B cell (primary cell): ENCODE measurements around the gene TMEM132D. TPM values are rescaled to one million over a fixed set of nuclear protein-coding genes. Genes with fewer than 3 reads are reported as not detected.

Experiments
- ATAC-seq: fragments of 200-7000 bp; cut with Tn5 transposase; one replicate; pipeline ENCODE4 v1.10.0; 2021; ENCODE audit warnings: low read depth, mild to moderate bottlenecking, moderate number of reproducible peaks, moderate library complexity
- CTCF ChIA-PET: fragments of 350-600 bp; sonication (Branson Sonifier 250); formaldehyde crosslinking; loops from one replicate; lab custom pipeline; 2021; ENCODE audit warnings: antibody characterized with exemption, inconsistent platforms; lab: Charles Lee
- POLR2A ChIA-PET: fragments of 350-600 bp; sonication (Branson Sonifier 250); formaldehyde crosslinking; loops from one replicate; lab custom pipeline; 2021; ENCODE audit warnings: antibody characterized with exemption; lab: Charles Lee
- DNase-seq: peaks from one replicate; pipeline ENCODE4 v3.0.0; 2013
- H2AFZ ChIP-seq: 2 replicates; pipeline ENCODE4 v1.6.1; 2012; ENCODE audit warnings: mild to moderate bottlenecking, low read depth, low read length; ENCODE audit not compliant: insufficient read depth, poor library complexity, severe bottlenecking
- H3K27ac ChIP-seq, 2 donors: 1 replicate in 1 of 2; 2 replicates in 1 of 2; pipeline ENCODE4 v1.5.1; 2012 to 2013; ENCODE audit warnings: low read length in 2 of 2, mild to moderate bottlenecking in 2 of 2, moderate library complexity in 1 of 2
- H3K27me3 ChIP-seq, 4 experiments: fragments of 200-600 bp in 1 of 4; sonication (generic) in 1 of 4; replicated peaks in 1 of 4; 1 replicate in 2 of 4; 2 replicates in 2 of 4; pipeline versions ENCODE4 v1.6.1 to v1.7.0; 2013 to 2016; ENCODE audit warnings: low read length in 3 of 4, mild to moderate bottlenecking in 2 of 4, mixed read lengths in 1 of 4, moderate library complexity in 1 of 4; ENCODE audit not compliant: insufficient read depth in 4 of 4, control insufficient read depth in 3 of 4; ENCODE audit errors: control extremely low read depth in 1 of 4
- H3K36me3 ChIP-seq, 2 experiments: replicated peaks in 1 of 2; 1 replicate in 1 of 2; 2 replicates in 1 of 2; pipeline versions ENCODE4 v1.6.1 to v1.7.1; 2013; ENCODE audit warnings: low read length in 1 of 2; ENCODE audit not compliant: insufficient read depth in 2 of 2, control insufficient read depth in 1 of 2; ENCODE audit errors: control extremely low read depth in 1 of 2, extremely low read depth in 1 of 2
- H3K4me1 ChIP-seq, 2 donors: fragments of 200-600 bp in 1 of 2; sonication (generic) in 1 of 2; 1 replicate in 1 of 2; 2 replicates in 1 of 2; pipeline versions ENCODE4 v1.5.1 to v1.6.1; 2013 to 2017; ENCODE audit warnings: low read length in 2 of 2; ENCODE audit not compliant: control insufficient read depth in 2 of 2, insufficient read depth in 2 of 2
- H3K4me2 ChIP-seq: replicated peaks from 2 replicates; pipeline ENCODE3; 2012; ENCODE audit warnings: mild to moderate bottlenecking, low read depth, low read length; ENCODE audit not compliant: poor library complexity, severe bottlenecking
- H3K4me3 ChIP-seq, 5 experiments: fragments of 200-600 bp in 1 of 5; sonication (generic) in 1 of 5; 1 replicate in 3 of 5; 2 replicates in 2 of 5; pipeline versions ENCODE4 v1.5.1 to v1.7.0; 2011 to 2016; ENCODE audit warnings: low read length in 4 of 5, mild to moderate bottlenecking in 4 of 5, low read depth in 2 of 5, control low read depth in 1 of 5, moderate library complexity in 1 of 5; ENCODE audit not compliant: insufficient read depth in 1 of 5; ENCODE audit errors: control extremely low read depth in 1 of 5, extremely low read depth in 1 of 5
- H3K79me2 ChIP-seq: fragments of 200-600 bp; sonication (generic); one replicate; pipeline ENCODE4 v1.6.0; 2016; ENCODE audit warnings: low read length; ENCODE audit not compliant: control insufficient read depth, insufficient read depth
- H3K9ac ChIP-seq: fragments of 200-600 bp; sonication (generic); 2 replicates; pipeline ENCODE4 v1.6.1; 2017; ENCODE audit warnings: mild to moderate bottlenecking, low read length, moderate library complexity
- H3K9me3 ChIP-seq, 3 donors: one replicate each; pipeline versions ENCODE4 v1.6.1 to v1.7.1; 2013; ENCODE audit warnings: low read length in 2 of 3; ENCODE audit not compliant: control insufficient read depth in 2 of 3, insufficient read depth in 1 of 3; ENCODE audit errors: control extremely low read depth in 1 of 3
- H4K20me1 ChIP-seq: 2 replicates; pipeline ENCODE4 v1.6.0; 2012; ENCODE audit warnings: mild to moderate bottlenecking, low read length; ENCODE audit not compliant: insufficient read depth, control insufficient read depth, poor library complexity, severe bottlenecking
- H3K27ac Mint-ChIP-seq: one replicate; pipeline ENCODE4 v1.8.0; 2021; ENCODE audit warnings: mixed read lengths
- H3K27me3 Mint-ChIP-seq: one replicate; pipeline ENCODE4 v1.8.0; 2021; ENCODE audit warnings: mixed read lengths
- H3K4me1 Mint-ChIP-seq: one replicate; pipeline ENCODE4 v1.8.0; 2021; ENCODE audit warnings: mixed read lengths
- H3K4me3 Mint-ChIP-seq: one replicate; pipeline ENCODE4 v1.8.0; 2021; ENCODE audit warnings: mixed read lengths
- H3K9me3 Mint-ChIP-seq: one replicate; pipeline ENCODE4 v1.8.0; 2022; ENCODE audit warnings: mixed read lengths; ENCODE audit not compliant: insufficient read depth
- CTCF ChIP-seq: fragments of 200-600 bp; IDR thresholded peaks from one replicate; pipeline ENCODE4 v1.8.0; 2022; ENCODE audit warnings: antibody characterized with exemption, mild to moderate bottlenecking
- EZH2 ChIP-seq: IDR thresholded peaks from 2 replicates; pipeline ENCODE4 v1.6.1; 2012; ENCODE audit warnings: borderline replicate concordance, low read depth, mild to moderate bottlenecking, moderate library complexity, low read length; ENCODE audit not compliant: insufficient read depth, poor library complexity, severe bottlenecking
- WGBS: methylation state at CpG from one replicate; pipeline ENCODE4 v1.1.5; 2013; ENCODE audit warnings: missing lambda C conversion rate; ENCODE audit not compliant: insufficient coverage; 5-methylcytosine and 5-hydroxymethylcytosine counted together
- intact Hi-C: fragments of 100-400 bp; cut with micrococcal nuclease; formaldehyde crosslinking; loops from one replicate; pipeline ENCODE4 v1.10.0; 2022
- polyA plus RNA-seq: library from polyadenylated mRNA; depleted of rRNA; stranded (reverse); fragments of >200 nt; gene quantifications from 2 replicates; pipeline ENCODE4 v1.2.3, GENCODE V29; 2012
- total RNA-seq, 2 donors: library from RNA; stranded (reverse); fragments of 120-200 nt in 1 of 2; gene quantifications; 1 replicate in 1 of 2; 2 replicates in 1 of 2; pipeline versions ENCODE4 v1.2.3 to v1.2.4, GENCODE V29; 2013 to 2022

Gene TMEM132D
- total and polyA plus RNA-seq, 2 donors (not counting 1 experiment from before 2014, with no cell fraction given): not detected

- DNase-seq (no peak), ATAC-seq (no peak)
- peaks cover 0 to 40% (median 0%) of the 10 kb centered on the region in 3 donors for H3K9me3 ChIP-seq
- no peaks in the 10 kb centered on the region for H4K20me1 ChIP-seq
- Mint-ChIP-seq H3K4me1 (no peaks in the 10 kb centered on the region), H3K9me3 (peaks cover 4% of the 10 kb centered on the region), H3K27ac (no peak overlapping the region), H3K27me3 (no peaks in the 10 kb centered on the region), H3K4me3 (no peak overlapping the region)
- H3K36me3 ChIP-seq: no peaks in the 10 kb centered on the region
- 100% methylated on average over 1 of the region's 2 CpGs for WGBS
- no peaks in the 10 kb centered on the region for H3K4me1 ChIP-seq
- no peak overlapping the region for H3K4me2 ChIP-seq
- no peak for TF ChIP-seq EZH2
- no peak for TF ChIP-seq CTCF
- no peaks in the 10 kb centered on the region for H3K27me3 ChIP-seq
- ChIA-PET POLR2A (no interaction called here), CTCF (no interaction called here)
- H3K27ac ChIP-seq: no peak overlapping the region
- no peak overlapping the region for H3K9ac ChIP-seq
- intact Hi-C loops: no loop called here
- no peaks in the 10 kb centered on the region for H3K79me2 ChIP-seq
- no peak overlapping the region for H3K4me3 ChIP-seq
- H2AFZ ChIP-seq: no peak overlapping the region
Measured at GRCh38 chr12:129717438-129717837, 186.4 kb downstream of the TMEM132D start.

- Mint-ChIP-seq H3K4me3 (no peak overlapping the region), H3K9me3 (peaks cover 4% of the 10 kb centered on the region), H3K4me1 (no peaks in the 10 kb centered on the region), H3K27me3 (no peaks in the 10 kb centered on the region), H3K27ac (no peak overlapping the region)
- H3K36me3 ChIP-seq: no peaks in the 10 kb centered on the region
- peaks cover 0 to 39% (median 0%) of the 10 kb centered on the region in 3 donors for H3K9me3 ChIP-seq
- no peaks in the 10 kb centered on the region for H3K79me2 ChIP-seq
- no peak for DNase-seq
- no peak for TF ChIP-seq EZH2
- no peak for TF ChIP-seq CTCF
- POLR2A ChIA-PET: no interaction called here
- H3K4me1 ChIP-seq: no peaks in the 10 kb centered on the region
- no peak overlapping the region for H3K27ac ChIP-seq
- intact Hi-C loops: no loop called here
- H3K9ac ChIP-seq: no peak overlapping the region
- WGBS: 91% methylated on average over 9 of the region's 9 CpGs
- ATAC-seq: no peak
- no peak overlapping the region for H2AFZ ChIP-seq
- H3K4me2 ChIP-seq: no peak overlapping the region
- H4K20me1 ChIP-seq: no peaks in the 10 kb centered on the region
- CTCF ChIA-PET: no interaction called here
- H3K4me3 ChIP-seq: no peak overlapping the region
- no peaks in the 10 kb centered on the region for H3K27me3 ChIP-seq
Measured at GRCh38 chr12:129716825-129717224, 187.0 kb downstream of the TMEM132D start.
